Measurements from ENCODE around the gene AGRN. TPM values are rescaled to one million over a fixed set of nuclear protein-coding genes. Genes with fewer than 3 reads are reported as not detected.

The AGRN gene
- total RNA-seq, 1 experiment from 2014 or later = 175 TPM

GRCh38 chr1:991895-992294 lies 28.0 kb upstream of the AGRN start:
- Mint-ChIP-seq H3K9me3 (peaks cover 21 to 23% of the 10 kb centered on the region in 2 experiments), H3K36me3 (ENCODE audit: insufficient read depth in 1 of 3, low read depth in 3 of 3) (peaks cover 0 to 4% (median 3%) of the 10 kb centered on the region in 3 experiments; a peak in 3 of 7 replicates), H3K4me1 (peaks cover 3 to 6% of the 10 kb centered on the region in 2 experiments), H3K27ac (no peak overlapping the region; a peak in 1 of 7 replicates), H3K4me3 (no peak overlapping the region), H3K27me3 (ENCODE audit: low read depth) (peaks cover 94% of the 10 kb centered on the region)
- Histone ChIP-seq H3K79me2 (ENCODE audit: insufficient read depth, low read length) (no peaks in the 10 kb centered on the region), H2AK5ac (ENCODE audit: insufficient read length, low read length) (no peak overlapping the region), H2BK5ac (ENCODE audit: insufficient read length, low read length) (no peak overlapping the region), H4K8ac (replicated peaks; ENCODE audit: insufficient read length, low read depth, low read length) (no peak overlapping the region), H2BK15ac (ENCODE audit: low read depth, low read length) (no peak overlapping the region), H4K5ac (ENCODE audit: insufficient read length, low read depth, low read length) (no peak overlapping the region), H3K4me1 (ENCODE audit: insufficient read depth, low read length) (no peaks in the 10 kb centered on the region), H3K4ac (ENCODE audit: low read depth, low read length) (no peak overlapping the region), H2BK120ac (ENCODE audit: low read depth, low read length, poor library complexity, severe bottlenecking) (no peak overlapping the region), H3K14ac (ENCODE audit: insufficient read depth, low read length) (no peak overlapping the region), H2AFZ (ENCODE audit: low read length) (no peak overlapping the region), H4K20me1 (ENCODE audit: control insufficient read depth, insufficient read depth, insufficient read length) (no peaks in the 10 kb centered on the region), H3K27ac (ENCODE audit: insufficient read length, low read depth, low read length) (no peak overlapping the region), H3K9ac (ENCODE audit: extremely low read depth, insufficient read length, low read length) (no peak overlapping the region), H2BK12ac (ENCODE audit: insufficient read length, low read depth, low read length) (no peak overlapping the region), H3K27me3 (ENCODE audit: insufficient read depth, low read length) (peaks cover 4% of the 10 kb centered on the region; the same call in 1 of the 2 replicates), H3K23me2 (ENCODE audit: insufficient read length, low read depth, low read length, poor library complexity, severe bottlenecking) (no peaks in the 10 kb centered on the region), H3K56ac (ENCODE audit: insufficient read length, low read depth, low read length) (no peak overlapping the region), H3K9me3 (ENCODE audit: control insufficient read depth, low read depth, low read length) (no peaks in the 10 kb centered on the region), H3K18ac (ENCODE audit: insufficient read length, low read depth, low read length) (no peak overlapping the region), H3K79me1 (ENCODE audit: insufficient read depth, low read depth, low read length, poor library complexity, severe bottlenecking) (no peaks in the 10 kb centered on the region), H3K23ac (ENCODE audit: insufficient read length, low read depth, low read length) (no peak overlapping the region), H4K91ac (ENCODE audit: insufficient read length, low read depth, low read length) (no peak overlapping the region), H2BK20ac (ENCODE audit: low read depth, low read length, poor library complexity, severe bottlenecking) (no peak overlapping the region), H3K4me2 (ENCODE audit: insufficient read depth, insufficient read length, low read length) (no peak overlapping the region), H3T11ph (ENCODE audit: low read length) (no peak overlapping the region)
- no peak for TF ChIP-seq CTCF (conservative IDR thresholded peaks at IDR 0.05)
- no peak for DNase-seq
- WGBS (ENCODE audit: extremely low coverage, insufficient read length, low lambda C conversion rate) = no CpG with 5 or more reads among the region's 10 CpGs

Data from H9 (cell line).